HEK293 (cell line): ENCODE measurements around the gene PRM1.

Experiments
- CTCF ChIA-PET: fragments of 350-600 bp; formaldehyde crosslinking; extraction: SDS; loops from one replicate; lab custom pipeline; 2021; ENCODE audit warnings: antibody characterized with exemption; lab: Yijun Ruan, JAX
- POLR2A ChIA-PET: fragments of 300-600 bp; formaldehyde crosslinking; extraction: SDS; loops from one replicate; lab custom pipeline; 2020; ENCODE audit warnings: antibody characterized with exemption, inconsistent platforms; lab: Yijun Ruan, JAX
- H3K27ac ChIP-seq: fragments of 200-500 bp; sonication (Bioruptor generic); 2 replicates; pipeline ENCODE4 v1.5.1; 2014; ENCODE audit warnings: low read depth, low read length, control low read depth, inconsistent platforms; ENCODE audit errors: extremely low read depth
- H3K36me3 ChIP-seq, 2 experiments: fragments of 200-500 bp in 1 of 2; sonication (Bioruptor generic) in 1 of 2; 1 replicate in 1 of 2; 2 replicates in 1 of 2; pipeline ENCODE4 v1.5.1; 2014 to 2017; ENCODE audit warnings: inconsistent platforms in 2 of 2, low read length in 2 of 2; ENCODE audit not compliant: control insufficient read depth in 2 of 2, insufficient read depth in 1 of 2
- H3K4me1 ChIP-seq: fragments of 200-500 bp; sonication (Bioruptor generic); 2 replicates; pipeline ENCODE4 v1.5.1; 2014; ENCODE audit warnings: mild to moderate bottlenecking, low read length, inconsistent platforms; ENCODE audit not compliant: control insufficient read depth, insufficient read depth
- H3K4me3 ChIP-seq: 2 replicates; pipeline ENCODE4 v1.5.1; 2011; ENCODE audit warnings: low read depth, mild to moderate bottlenecking, control low read depth, low read length, moderate library complexity
- H3K9me3 ChIP-seq: fragments of 200-500 bp; sonication (Bioruptor generic); 2 replicates; pipeline ENCODE4 v1.5.1; 2014; ENCODE audit warnings: low read depth, low read length, inconsistent platforms; ENCODE audit not compliant: control insufficient read depth, insufficient read depth
- ATF2 ChIP-seq: fragments of 450-650 bp; formaldehyde crosslinking; IDR thresholded peaks from 2 replicates; pipeline ENCODE4 v1.5.1; 2016; ENCODE audit warnings: missing biosample characterization, missing genetic modification characterization, low read depth
- HOXD13 ChIP-seq: sonication (generic); formaldehyde crosslinking; IDR thresholded peaks from 2 replicates; pipeline ENCODE4 v1.8.0; 2022; ENCODE audit warnings: missing genetic modification reagents, borderline replicate concordance
- IKZF3 ChIP-seq: fragments of 450-650 bp; IDR thresholded peaks from 2 replicates; pipeline ENCODE4 v1.5.0; 2018; ENCODE audit warnings: missing biosample characterization, mild to moderate bottlenecking, missing genetic modification characterization, moderate library complexity
- INSM2 ChIP-seq: fragments of 450-650 bp; formaldehyde crosslinking; IDR thresholded peaks from 2 replicates; pipeline ENCODE4 v1.5.1; 2016; ENCODE audit warnings: missing biosample characterization, missing genetic modification characterization
- KLF1 ChIP-seq: fragments of 450-650 bp; formaldehyde crosslinking; IDR thresholded peaks from 2 replicates; pipeline ENCODE4 v1.5.1; 2016; ENCODE audit warnings: missing biosample characterization, missing genetic modification characterization
- KLF10 ChIP-seq: fragments of 450-650 bp; IDR thresholded peaks from 2 replicates; pipeline ENCODE4 v1.5.1; 2018; ENCODE audit warnings: missing biosample characterization, mild to moderate bottlenecking, missing genetic modification characterization
- MYNN ChIP-seq: fragments of 450-650 bp; formaldehyde crosslinking; IDR thresholded peaks from 2 replicates; pipeline ENCODE4 v1.5.1; 2016; ENCODE audit warnings: missing biosample characterization, missing genetic modification characterization, borderline replicate concordance
- SP3 ChIP-seq: fragments of 450-650 bp; formaldehyde crosslinking; IDR thresholded peaks from 2 replicates; pipeline ENCODE4 v1.5.1; 2016; ENCODE audit warnings: missing biosample characterization, missing genetic modification characterization
- ZBTB10 ChIP-seq: fragments of 450-650 bp; formaldehyde crosslinking; IDR thresholded peaks from 2 replicates; pipeline ENCODE4 v1.5.1; 2016; ENCODE audit warnings: missing biosample characterization, missing genetic modification characterization
- ZBTB6 ChIP-seq: fragments of 450-650 bp; formaldehyde crosslinking; IDR thresholded peaks from 2 replicates; pipeline ENCODE4 v1.5.1; 2017; ENCODE audit warnings: missing biosample characterization, missing genetic modification characterization
- ZNF157 ChIP-seq: fragments of 450-650 bp; formaldehyde crosslinking; IDR thresholded peaks from 2 replicates; pipeline ENCODE4 v1.5.1; 2016; ENCODE audit warnings: missing biosample characterization, missing genetic modification characterization
- ZNF169 ChIP-seq: fragments of 450-650 bp; formaldehyde crosslinking; IDR thresholded peaks from 2 replicates; pipeline ENCODE4 v1.5.1; 2016; ENCODE audit warnings: missing biosample characterization, missing genetic modification characterization
- ZNF280D ChIP-seq: fragments of 450-650 bp; formaldehyde crosslinking; IDR thresholded peaks from 2 replicates; pipeline ENCODE4 v1.5.1; 2016; ENCODE audit warnings: missing biosample characterization, missing genetic modification characterization
- ZNF292 ChIP-seq: fragments of 450-650 bp; formaldehyde crosslinking; IDR thresholded peaks from 2 replicates; pipeline ENCODE4 v1.5.1; 2016; ENCODE audit warnings: low read depth, missing biosample characterization, missing genetic modification characterization, borderline replicate concordance
- ZNF404 ChIP-seq: fragments of 450-650 bp; formaldehyde crosslinking; IDR thresholded peaks from 2 replicates; pipeline ENCODE4 v1.5.1; 2017; ENCODE audit warnings: missing biosample characterization, missing genetic modification characterization
- ZNF433 ChIP-seq: fragments of 450-650 bp; formaldehyde crosslinking; IDR thresholded peaks from 2 replicates; pipeline ENCODE4 v1.5.1; 2016; ENCODE audit warnings: missing biosample characterization, missing genetic modification characterization, low read depth
- ZNF560 ChIP-seq: fragments of 450-650 bp; formaldehyde crosslinking; IDR thresholded peaks from 2 replicates; pipeline ENCODE4 v1.5.1; 2017; ENCODE audit warnings: missing biosample characterization, missing genetic modification characterization, borderline replicate concordance
- ZNF571 ChIP-seq: fragments of 450-650 bp; formaldehyde crosslinking; IDR thresholded peaks from 2 replicates; pipeline ENCODE4 v1.5.0; 2017; ENCODE audit warnings: missing biosample characterization, missing genetic modification characterization
- ZNF670 ChIP-seq: fragments of 450-650 bp; formaldehyde crosslinking; IDR thresholded peaks from 2 replicates; pipeline ENCODE4 v1.5.1; 2016; ENCODE audit warnings: missing biosample characterization, missing genetic modification characterization, low read depth
- ZNF704 ChIP-seq: fragments of 450-650 bp; formaldehyde crosslinking; IDR thresholded peaks from 2 replicates; pipeline ENCODE4 v1.5.1; 2016; ENCODE audit warnings: missing biosample characterization, missing genetic modification characterization
- ZSCAN16 ChIP-seq: fragments of 450-650 bp; formaldehyde crosslinking; IDR thresholded peaks from 2 replicates; pipeline ENCODE4 v1.5.1; 2016; ENCODE audit warnings: missing biosample characterization, missing genetic modification characterization

The PRM1 gene

GRCh38 chr16:11313493-11314308 lies 32.6 kb upstream of the PRM1 start (continued):
- TF ChIP-seq ZNF280D = no peak
- no peak for TF ChIP-seq ZNF157 (tag by site-specific recombination)
- TF ChIP-seq ZNF670 (tag by site-specific recombination) = no peak
- TF ChIP-seq ATF2 (tag by site-specific recombination) = no peak
- TF ChIP-seq IKZF3 (tag by site-specific recombination) = no peak
- TF ChIP-seq ZNF704 = no peak
- no peak for TF ChIP-seq ZNF571 (tag by site-specific recombination)
- no peak for TF ChIP-seq ZNF433 (tag by site-specific recombination)

GRCh38 chr16:11312718-11313492 lies 31.8 kb upstream of the PRM1 start:
- POLR2A ChIA-PET = interaction anchor here (1.5 kb wide), 1 partner anchor 57 kb away, joined by 6 read pairs; the partner anchor contains the start of gene SOCS1
- Histone ChIP-seq H3K4me3 (no peak overlapping the region), H3K27ac (no peak overlapping the region), H3K4me1 (no peaks in the 10 kb centered on the region), H3K36me3 (no peaks in the 10 kb centered on the region), H3K9me3 (no peaks in the 10 kb centered on the region)
- CTCF ChIA-PET = no interaction called here
- TF ChIP-seq HOXD13 (no peak), ZBTB6 (tag by site-specific recombination) (no peak), ZNF404 (tag by site-specific recombination) (no peak), KLF10 (tag by site-specific recombination) (no peak), ZNF560 (tag by site-specific recombination) (no peak), ZSCAN16 (tag by site-specific recombination) (no peak), INSM2 (tag by site-specific recombination) (no peak), SP3 (tag by site-specific recombination) (peak; percentile 52), MYNN (tag by site-specific recombination) (no peak), ZNF169 (tag by site-specific recombination) (no peak), KLF1 (tag by site-specific recombination) (peak; percentile 32; the same call in 1 of the 2 replicates), ZBTB10 (no peak), ZNF292 (tag by site-specific recombination) (no peak)
